HCT116 (cell line): ENCODE measurements around the gene FTCD.

Source experiments
- ATF3 ChIP-seq: IDR thresholded peaks from 2 replicates; pipeline ENCODE4 v1.6.1; 2012
- CEBPB ChIP-seq: IDR thresholded peaks from 2 replicates; pipeline ENCODE4 v1.6.1; 2012; ENCODE audit warnings: low read depth
- FOSL1 ChIP-seq: IDR thresholded peaks from 2 replicates; pipeline ENCODE4 v1.6.1; 2012; ENCODE audit warnings: low read depth
- MAX ChIP-seq: IDR thresholded peaks from 2 replicates; pipeline ENCODE4 v1.6.1; 2012
- POLR2A ChIP-seq: IDR thresholded peaks from 2 replicates; pipeline ENCODE4 v1.7.0; 2011; ENCODE audit warnings: borderline replicate concordance; ENCODE audit not compliant: insufficient read depth, insufficient read length; ENCODE audit errors: extremely low read depth
- POLR2AphosphoS5 ChIP-seq: IDR thresholded peaks from 2 replicates; pipeline ENCODE4 v1.6.1; 2011; ENCODE audit warnings: mild to moderate bottlenecking, low read depth, low read length, moderate library complexity
- SIN3A ChIP-seq: IDR thresholded peaks from 2 replicates; pipeline ENCODE4 v1.6.1; 2012; ENCODE audit warnings: low read depth
- SP1 ChIP-seq: IDR thresholded peaks from 2 replicates; pipeline ENCODE4 v1.6.1; 2012; ENCODE audit warnings: low read depth
- SRF ChIP-seq: IDR thresholded peaks from 2 replicates; pipeline ENCODE4 v1.6.1; 2012; ENCODE audit warnings: low read depth
- YY1 ChIP-seq: IDR thresholded peaks from 2 replicates; pipeline ENCODE4 v1.6.1; 2011; ENCODE audit warnings: low read length, low read depth, moderate library complexity, mild to moderate bottlenecking; ENCODE audit not compliant: insufficient replicate concordance; ENCODE audit errors: extremely low read depth
- ZFX ChIP-seq: fragments of 450-650 bp; IDR thresholded peaks from 2 replicates; pipeline ENCODE4 v1.6.1; 2017
- ZNF274 ChIP-seq: fragments of 200-500 bp; sonication (Bioruptor generic); IDR thresholded peaks from 2 replicates; pipeline ENCODE4 v1.6.1; 2014; ENCODE audit warnings: mild to moderate bottlenecking, low read depth, low read length, inconsistent platforms
- TF ChIP-seq, protein P1 (sequence below), 3 experiments: fragments of 200-600 bp in 1 of 3; sonication (generic) in 1 of 3; IDR thresholded peaks in 2 of 3; conservative IDR thresholded peaks in 1 of 3; 2 replicates each; pipeline ENCODE4 v1.5.1; 2012 to 2017; ENCODE audit warnings: low read depth in 2 of 3, low read length in 2 of 3, antibody characterized with exemption in 1 of 3, borderline replicate concordance in 1 of 3, control low read depth in 1 of 3, mild to moderate bottlenecking in 1 of 3, mixed read lengths in 1 of 3, mixed run types in 1 of 3, moderate library complexity in 1 of 3; ENCODE audit not compliant: insufficient read depth in 1 of 3

DNA sequence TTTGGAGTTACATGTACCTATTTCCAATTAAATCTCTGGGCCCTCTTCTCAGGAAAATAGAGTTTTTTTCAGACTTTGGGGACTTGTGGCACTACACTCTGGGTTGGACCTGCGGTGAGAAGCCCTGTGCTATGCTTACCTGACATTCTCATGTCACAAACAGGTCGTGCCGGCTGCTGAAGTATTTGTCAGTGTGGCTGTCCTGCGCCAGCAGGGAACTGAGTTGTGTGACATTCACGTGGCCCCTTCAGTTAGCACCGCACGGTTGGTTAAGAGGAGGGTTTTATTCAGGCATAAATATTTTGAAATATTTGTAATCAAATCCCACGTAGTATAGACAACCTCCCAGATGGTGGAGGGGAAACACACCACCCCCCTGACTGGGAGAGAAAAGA, 63.8 kb downstream of the FTCD start:
- no peak for TF ChIP-seq POLR2A
- TF ChIP-seq POLR2AphosphoS5: no peak
- TF ChIP-seq, protein P1, sequence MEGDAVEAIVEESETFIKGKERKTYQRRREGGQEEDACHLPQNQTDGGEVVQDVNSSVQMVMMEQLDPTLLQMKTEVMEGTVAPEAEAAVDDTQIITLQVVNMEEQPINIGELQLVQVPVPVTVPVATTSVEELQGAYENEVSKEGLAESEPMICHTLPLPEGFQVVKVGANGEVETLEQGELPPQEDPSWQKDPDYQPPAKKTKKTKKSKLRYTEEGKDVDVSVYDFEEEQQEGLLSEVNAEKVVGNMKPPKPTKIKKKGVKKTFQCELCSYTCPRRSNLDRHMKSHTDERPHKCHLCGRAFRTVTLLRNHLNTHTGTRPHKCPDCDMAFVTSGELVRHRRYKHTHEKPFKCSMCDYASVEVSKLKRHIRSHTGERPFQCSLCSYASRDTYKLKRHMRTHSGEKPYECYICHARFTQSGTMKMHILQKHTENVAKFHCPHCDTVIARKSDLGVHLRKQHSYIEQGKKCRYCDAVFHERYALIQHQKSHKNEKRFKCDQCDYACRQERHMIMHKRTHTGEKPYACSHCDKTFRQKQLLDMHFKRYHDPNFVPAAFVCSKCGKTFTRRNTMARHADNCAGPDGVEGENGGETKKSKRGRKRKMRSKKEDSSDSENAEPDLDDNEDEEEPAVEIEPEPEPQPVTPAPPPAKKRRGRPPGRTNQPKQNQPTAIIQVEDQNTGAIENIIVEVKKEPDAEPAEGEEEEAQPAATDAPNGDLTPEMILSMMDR (IDR thresholded peaks at IDR 0.05 in 2 of 3, conservative IDR thresholded peaks at IDR 0.05 in 1 of 3; ENCODE audit: borderline replicate concordance in 1 of 3, insufficient read depth in 1 of 3, low read depth in 2 of 3, low read length in 2 of 3): no peak
- no peak for TF ChIP-seq MAX
- no peak for TF ChIP-seq SP1
- no peak for TF ChIP-seq ZNF274
- no peak for TF ChIP-seq YY1
- TF ChIP-seq SIN3A: no peak
- TF ChIP-seq ATF3: no peak
- no peak for TF ChIP-seq CEBPB
- no peak for TF ChIP-seq SRF
- no peak for TF ChIP-seq FOSL1
- no peak for TF ChIP-seq ZFX
